Panc1 (cell line): ENCODE measurements around the gene NUMB. TPM values are rescaled to one million over a fixed set of nuclear protein-coding genes. Genes with fewer than 3 reads are reported as not detected.

ENCODE experiments used
- ATAC-seq: fragments of 200-7000 bp; cut with Tn5 transposase; 2 replicates; pipeline ENCODE4 v1.9.1; 2020; ENCODE audit warnings: mild to moderate bottlenecking, moderate library complexity
- BruUV-seq: library from RNA; stranded (reverse); fragments of 400-500 nt; replicated peaks from 2 replicates; lab custom pipeline; 2021; lab: Mats Ljungman, UMichigan
- CTCF ChIA-PET: fragments of 300-600 bp; sonication (Branson Sonifier 250); formaldehyde crosslinking; loops from one replicate; lab custom pipeline; 2022; ENCODE audit warnings: antibody characterized with exemption; lab: Charles Lee
- POLR2A ChIA-PET: fragments of 300-600 bp; sonication (Branson Sonifier 250); formaldehyde crosslinking; loops from one replicate; lab custom pipeline; 2022; ENCODE audit warnings: antibody characterized with exemption; lab: Charles Lee
- DNase-seq: peaks from one replicate; pipeline ENCODE4 v3.0.0-alpha.2; 2010; ENCODE audit warnings: low read depth, low spot score
- H3K27ac ChIP-seq: 2 replicates; pipeline ENCODE4 v1.5.1; 2011; ENCODE audit warnings: mild to moderate bottlenecking, low read length, inconsistent platforms
- H3K27me3 ChIP-seq: fragments of 200-500 bp; sonication (Bioruptor generic); 2 replicates; pipeline ENCODE4 v1.6.0; 2014; ENCODE audit warnings: low read length, inconsistent platforms; ENCODE audit not compliant: control insufficient read depth, insufficient read depth
- H3K36me3 ChIP-seq: fragments of 200-500 bp; sonication (Bioruptor generic); 2 replicates; pipeline ENCODE4 v1.5.1; 2014; ENCODE audit warnings: inconsistent platforms, mild to moderate bottlenecking, low read length, moderate library complexity; ENCODE audit not compliant: control insufficient read depth, insufficient read depth
- H3K4me1 ChIP-seq: 2 replicates; pipeline ENCODE4 v1.5.1; 2011; ENCODE audit warnings: inconsistent platforms, mild to moderate bottlenecking, low read length, moderate library complexity; ENCODE audit not compliant: control insufficient read depth, insufficient read depth
- H3K4me3 ChIP-seq, 2 experiments: 2 replicates each; pipeline ENCODE4 v1.5.1; 2011 to 2012; ENCODE audit warnings: low read depth in 2 of 2, low read length in 2 of 2, mild to moderate bottlenecking in 2 of 2, inconsistent platforms in 1 of 2, moderate library complexity in 1 of 2
- H3K9me3 ChIP-seq: fragments of 200-500 bp; sonication (Bioruptor generic); 2 replicates; pipeline ENCODE4 v1.5.1; 2014; ENCODE audit warnings: low read depth, mild to moderate bottlenecking, inconsistent platforms, low read length, moderate library complexity; ENCODE audit not compliant: control insufficient read depth, insufficient read depth
- CTCF ChIP-seq: fragments of 450-650 bp; IDR thresholded peaks from 2 replicates; pipeline ENCODE4 v1.5.1; 2017; ENCODE audit warnings: mild to moderate bottlenecking
- POLR2AphosphoS5 ChIP-seq: IDR thresholded peaks from 2 replicates; pipeline ENCODE4 v1.6.1; 2012; ENCODE audit warnings: mild to moderate bottlenecking, low read depth, low read length, moderate library complexity
- REST ChIP-seq, 2 experiments: IDR thresholded peaks; 2 replicates each; pipeline ENCODE4 v1.6.1; 2011 to 2012; ENCODE audit warnings: low read depth in 2 of 2, control low read depth in 1 of 2, low read length in 1 of 2, mild to moderate bottlenecking in 1 of 2, moderate library complexity in 1 of 2; ENCODE audit not compliant: insufficient read depth in 1 of 2
- SIN3A ChIP-seq: IDR thresholded peaks from 2 replicates; pipeline ENCODE4 v1.6.1; 2012; ENCODE audit warnings: low read depth, mild to moderate bottlenecking, low read length, moderate library complexity, borderline replicate concordance; ENCODE audit not compliant: insufficient read depth
- TCF7L2 ChIP-seq: IDR thresholded peaks from 2 replicates; pipeline ENCODE4 v1.6.1; 2011; ENCODE audit warnings: mild to moderate bottlenecking, low read depth, low read length, inconsistent platforms
- in situ Hi-C: cut with HindIII; loops from 2 replicates; pipeline ENCODE4 v1.10.0; 2016; ENCODE audit warnings: low sequenced_read_pairs, low pct_unique_long_range_greater_than_20kb
- intact Hi-C: fragments of 100-400 bp; cut with micrococcal nuclease; formaldehyde crosslinking; loops from one replicate; pipeline ENCODE4 v1.10.0; 2022; ENCODE audit not compliant: unreplicated experiment
- total RNA-seq: library from RNA; stranded (reverse); gene quantifications from one replicate; pipeline ENCODE4 v1.2.1, GENCODE V29; 2021; ENCODE audit not compliant: unreplicated experiment

The NUMB gene
- total RNA-seq, 1 experiment from 2014 or later: 51.5 TPM

DNA sequence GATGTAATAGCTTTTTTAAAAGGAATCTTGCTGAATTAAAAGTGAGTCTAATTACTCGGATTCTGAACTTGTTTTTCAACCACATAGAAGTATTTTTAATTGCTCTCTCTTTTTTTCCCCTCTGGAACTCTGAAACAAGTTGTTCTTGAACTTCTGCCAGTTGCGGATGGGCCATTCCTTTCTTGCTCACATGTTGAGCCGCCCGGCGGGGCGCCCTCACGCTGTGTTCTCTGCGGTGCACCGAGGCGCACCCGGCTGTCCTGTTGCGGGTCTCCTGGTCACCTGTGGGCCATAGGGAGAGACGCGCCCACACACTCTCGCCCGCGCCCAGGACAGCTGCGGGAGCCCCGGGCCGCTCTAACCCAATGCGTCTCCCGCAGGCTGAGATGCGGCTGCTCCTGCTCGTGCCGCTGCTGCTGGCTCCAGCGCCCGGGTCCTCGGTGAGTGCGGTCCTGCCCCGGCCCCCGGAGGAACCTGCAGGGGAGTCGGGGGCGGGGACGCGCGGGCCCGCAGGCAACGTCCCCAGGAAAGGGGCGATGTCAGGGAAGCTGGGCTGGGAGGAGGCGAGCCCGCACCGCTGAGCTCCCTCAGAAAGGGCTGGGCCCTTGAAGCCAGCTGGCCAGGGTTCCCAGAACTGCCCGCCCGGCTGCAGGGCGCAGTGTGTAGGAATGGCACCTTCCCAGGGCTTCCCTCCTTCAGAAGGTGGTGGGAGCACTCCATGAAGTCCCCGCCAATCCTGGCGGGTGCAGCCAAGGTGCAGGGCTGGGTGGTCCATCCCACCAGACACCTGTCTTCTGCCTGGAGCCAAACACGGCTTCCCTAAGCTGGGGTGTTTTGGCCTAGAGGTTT, 218.7 kb downstream of the NUMB start:
- Histone ChIP-seq H3K36me3 (no peaks in the 10 kb centered on the region), H3K27me3 (0 out of 2 replicates have a peak, but pooled peaks cover 2% of the 10 kb centered on the region), H3K4me3 (peak overlapping the region; percentile 19 to 36), H3K4me1 (peaks cover 20% of the 10 kb centered on the region), H3K27ac (no peak overlapping the region), H3K9me3 (no peaks in the 10 kb centered on the region)
- ATAC-seq (no peak), DNase-seq (no peak)
- in situ Hi-C loops (no loop called here), intact Hi-C loops (no loop called here)
- TF ChIP-seq CTCF: no peak
- TF ChIP-seq REST (IDR thresholded peaks at IDR 0.05; ENCODE audit: insufficient read depth in 1 of 2, low read depth in 2 of 2, low read length in 1 of 2): no peak
- TF ChIP-seq POLR2AphosphoS5: no peak
- TF ChIP-seq TCF7L2: no peak
- TF ChIP-seq SIN3A: no peak
- POLR2A ChIA-PET: interaction anchor here (0.5 to 0.6 kb wide), 3 partner anchors 17 to 173 kb away, joined by 5 to 13 read pairs (median 8); no protein-coding TSS in a partner anchor
- CTCF ChIA-PET: no interaction called here
- BruUV-seq: no TSS peak

- TF ChIP-seq SIN3A: no peak
- no peak for TF ChIP-seq POLR2AphosphoS5
- no peak for TF ChIP-seq TCF7L2
- TF ChIP-seq REST (IDR thresholded peaks at IDR 0.05; ENCODE audit: insufficient read depth in 1 of 2, low read depth in 2 of 2, low read length in 1 of 2): no peak
- TF ChIP-seq CTCF: no peak
- intact Hi-C loops: no loop called here
- Histone ChIP-seq H3K36me3 (no peaks in the 10 kb centered on the region), H3K4me1 (peaks cover 20% of the 10 kb centered on the region), H3K27ac (no peak overlapping the region), H3K9me3 (no peaks in the 10 kb centered on the region), H3K27me3 (0 out of 2 replicates have a peak, but pooled peaks cover 2% of the 10 kb centered on the region), H3K4me3 (peak overlapping the region in 1 of 2 experiments; percentile 19; a peak in 2 of 4 replicates)
- no peak for DNase-seq
- BruUV-seq: no TSS peak
- peak; percentile 46 for ATAC-seq
- ChIA-PET POLR2A (no interaction called here), CTCF (no interaction called here)
- in situ Hi-C loops: no loop called here
These were observed 219.4 kb downstream of the NUMB start for GRCh38 chr14:73238941-73239340.
